ENCODE results near the gene FAF2.

The FAF2 gene

GRCh38 chr5:176517053-176517661 is 69.0 kb downstream of the FAF2 start:
- H3K27me3 ChIP-seq = no peaks in the 10 kb centered on the region
- no peaks in the 10 kb centered on the region for H3K36me3 ChIP-seq
- no peaks in the 10 kb centered on the region for H4K20me1 ChIP-seq
- no peaks in the 10 kb centered on the region for H3K9me3 ChIP-seq (replicated peaks in 1 of 11)
- peak overlapping the region in 5 of 11 experiments; percentile 17 to 48 (median 24); a peak in 7 of 22 replicates for H3K4me2 ChIP-seq
- H3K27ac ChIP-seq = no peak overlapping the region
- no peak for TF ChIP-seq Cebpa-rat (IDR thresholded peaks at IDR 0.05)
- no peak overlapping the region for H3K9ac ChIP-seq
- no peak overlapping the region for H3K4me3 ChIP-seq
- H3K4me1 ChIP-seq = peaks cover 15 to 34% (median 20%) of the 10 kb centered on the region in 10 experiments

GRCh38 chr5:176519810-176520720 is 71.9 kb downstream of the FAF2 start:
- Histone ChIP-seq H3K27me3 (no peaks in the 10 kb centered on the region), H3K36me3 (no peaks in the 10 kb centered on the region), H3K9ac (no peak overlapping the region), H3K27ac (no peak overlapping the region), H3K9me3 (replicated peaks in 1 of 11) (no peaks in the 10 kb centered on the region), H3K4me1 (peaks cover 5 to 32% (median 9%) of the 10 kb centered on the region in 10 experiments; a peak in 19 of 20 replicates), H3K4me3 (no peak overlapping the region), H4K20me1 (0 out of 22 replicates have a peak, but pooled peaks cover 0 to under 1% (median 0%) of the 10 kb centered on the region in 11 experiments), H3K4me2 (no peak overlapping the region)
- TF ChIP-seq Cebpa-rat (IDR thresholded peaks at IDR 0.05) = no peak

GRCh38 chr5:176521286-176521685 is 73.1 kb downstream of the FAF2 start:
- Histone ChIP-seq H3K9me3 (replicated peaks in 1 of 11) (no peaks in the 10 kb centered on the region), H4K20me1 (peaks cover 0 to 3% (median 0%) of the 10 kb centered on the region in 11 experiments; a peak in 1 of 22 replicates), H3K27me3 (no peaks in the 10 kb centered on the region), H3K4me2 (no peak overlapping the region), H3K27ac (no peak overlapping the region), H3K9ac (no peak overlapping the region), H3K36me3 (peaks cover 0 to 9% (median 5%) of the 10 kb centered on the region in 11 experiments; a peak in 13 of 22 replicates), H3K4me3 (no peak overlapping the region), H3K4me1 (peaks cover 0 to 28% (median 4%) of the 10 kb centered on the region in 10 experiments; a peak in 10 of 20 replicates)
- no peak for TF ChIP-seq Cebpa-rat (IDR thresholded peaks at IDR 0.05)

- H4K20me1 ChIP-seq = peaks cover 0 to 3% (median 0%) of the 10 kb centered on the region in 11 experiments; a peak in 3 of 22 replicates
- peaks cover 0 to 25% (median 4%) of the 10 kb centered on the region in 10 experiments; a peak in 12 of 20 replicates for H3K4me1 ChIP-seq
- no peak overlapping the region for H3K27ac ChIP-seq
- no peak overlapping the region for H3K9ac ChIP-seq
- TF ChIP-seq Cebpa-rat (IDR thresholded peaks at IDR 0.05) = no peak
- H3K4me3 ChIP-seq = no peak overlapping the region
- H3K36me3 ChIP-seq = peaks cover under 1 to 14% (median 9%) of the 10 kb centered on the region in 11 experiments; a peak in 15 of 22 replicates
- no peaks in the 10 kb centered on the region for H3K27me3 ChIP-seq
- no peak overlapping the region for H3K4me2 ChIP-seq
- H3K9me3 ChIP-seq (replicated peaks in 1 of 11) = no peaks in the 10 kb centered on the region
These were observed 73.6 kb downstream of the FAF2 start for GRCh38 chr5:176521699-176522263.

GRCh38 chr5:176524138-176524537 is 76.0 kb downstream of the FAF2 start:
- no peaks in the 10 kb centered on the region for H3K9me3 ChIP-seq (replicated peaks in 1 of 11)
- H3K4me2 ChIP-seq = 0 out of 22 replicates have a peak overlapping the region, but pooled peaks of 1 of the 11 experiments have one; percentile 42
- H3K36me3 ChIP-seq = peaks cover 23 to 38% (median 30%) of the 10 kb centered on the region in 11 experiments; a peak in 21 of 22 replicates
- no peak for TF ChIP-seq Cebpa-rat (IDR thresholded peaks at IDR 0.05)
- H3K27me3 ChIP-seq = no peaks in the 10 kb centered on the region
- peaks cover 16 to 24% (median 22%) of the 10 kb centered on the region in 11 experiments; a peak in 21 of 22 replicates for H4K20me1 ChIP-seq
- H3K27ac ChIP-seq = no peak overlapping the region
- H3K4me1 ChIP-seq = peaks cover 7 to 40% (median 24%) of the 10 kb centered on the region in 10 experiments
- no peak overlapping the region for H3K4me3 ChIP-seq
- H3K9ac ChIP-seq = no peak overlapping the region

GRCh38 chr5:176524987-176525386 is 76.8 kb downstream of the FAF2 start:
- Histone ChIP-seq H3K4me3 (no peak overlapping the region), H3K4me1 (peaks cover 15 to 48% (median 31%) of the 10 kb centered on the region in 10 experiments), H4K20me1 (peaks cover 22 to 31% (median 28%) of the 10 kb centered on the region in 11 experiments; a peak in 21 of 22 replicates), H3K4me2 (no peak overlapping the region), H3K27ac (no peak overlapping the region), H3K9me3 (replicated peaks in 1 of 11) (no peaks in the 10 kb centered on the region), H3K9ac (no peak overlapping the region), H3K36me3 (peaks cover 23 to 44% (median 37%) of the 10 kb centered on the region in 11 experiments; a peak in 21 of 22 replicates), H3K27me3 (no peaks in the 10 kb centered on the region)
- no peak for TF ChIP-seq Cebpa-rat (IDR thresholded peaks at IDR 0.05)

GRCh38 chr5:176525677-176526076 is 77.5 kb downstream of the FAF2 start:
- no peak overlapping the region for H3K27ac ChIP-seq
- H3K9me3 ChIP-seq (replicated peaks in 1 of 11) = no peaks in the 10 kb centered on the region
- no peak overlapping the region for H3K4me3 ChIP-seq
- H3K4me2 ChIP-seq = no peak overlapping the region
- TF ChIP-seq Cebpa-rat (IDR thresholded peaks at IDR 0.05) = no peak
- H4K20me1 ChIP-seq = peaks cover 27 to 37% (median 35%) of the 10 kb centered on the region in 11 experiments; a peak in 21 of 22 replicates
- H3K9ac ChIP-seq = no peak overlapping the region
- H3K4me1 ChIP-seq = peaks cover 22 to 55% (median 38%) of the 10 kb centered on the region in 10 experiments
- peaks cover 23 to 50% (median 40%) of the 10 kb centered on the region in 11 experiments; a peak in 21 of 22 replicates for H3K36me3 ChIP-seq
- H3K27me3 ChIP-seq = no peaks in the 10 kb centered on the region

- Histone ChIP-seq H3K27ac (no peak overlapping the region), H4K20me1 (peaks cover 33 to 45% (median 42%) of the 10 kb centered on the region in 11 experiments; a peak in 21 of 22 replicates), H3K9me3 (replicated peaks in 1 of 11) (no peaks in the 10 kb centered on the region), H3K4me1 (peaks cover 30 to 56% (median 46%) of the 10 kb centered on the region in 10 experiments), H3K36me3 (peaks cover 30 to 58% (median 46%) of the 10 kb centered on the region in 11 experiments), H3K4me2 (no peak overlapping the region), H3K4me3 (no peak overlapping the region), H3K9ac (no peak overlapping the region), H3K27me3 (no peaks in the 10 kb centered on the region)
- TF ChIP-seq Cebpa-rat (IDR thresholded peaks at IDR 0.05) = no peak
These were observed 78.3 kb downstream of the FAF2 start for GRCh38 chr5:176526462-176526861.
